Hepatocyte (in vitro differentiated cells): ENCODE data around the gene USP48.

Experiments
- EZH2phosphoT487 ChIP-seq: fragments of 200-600 bp; sonication (generic); IDR thresholded peaks from one replicate; pipeline ENCODE4 v1.6.1; 2018; ENCODE audit warnings: antibody characterized with exemption, mild to moderate bottlenecking, low read depth, moderate library complexity; ENCODE audit not compliant: unreplicated experiment, severe bottlenecking
- TF ChIP-seq, protein P1 (sequence below): fragments of 200-600 bp; sonication (generic); IDR thresholded peaks from 2 replicates; pipeline ENCODE4 v1.5.1; 2016; ENCODE audit warnings: antibody characterized with exemption, mild to moderate bottlenecking; ENCODE audit not compliant: poor library complexity

- TF ChIP-seq, protein P1, sequence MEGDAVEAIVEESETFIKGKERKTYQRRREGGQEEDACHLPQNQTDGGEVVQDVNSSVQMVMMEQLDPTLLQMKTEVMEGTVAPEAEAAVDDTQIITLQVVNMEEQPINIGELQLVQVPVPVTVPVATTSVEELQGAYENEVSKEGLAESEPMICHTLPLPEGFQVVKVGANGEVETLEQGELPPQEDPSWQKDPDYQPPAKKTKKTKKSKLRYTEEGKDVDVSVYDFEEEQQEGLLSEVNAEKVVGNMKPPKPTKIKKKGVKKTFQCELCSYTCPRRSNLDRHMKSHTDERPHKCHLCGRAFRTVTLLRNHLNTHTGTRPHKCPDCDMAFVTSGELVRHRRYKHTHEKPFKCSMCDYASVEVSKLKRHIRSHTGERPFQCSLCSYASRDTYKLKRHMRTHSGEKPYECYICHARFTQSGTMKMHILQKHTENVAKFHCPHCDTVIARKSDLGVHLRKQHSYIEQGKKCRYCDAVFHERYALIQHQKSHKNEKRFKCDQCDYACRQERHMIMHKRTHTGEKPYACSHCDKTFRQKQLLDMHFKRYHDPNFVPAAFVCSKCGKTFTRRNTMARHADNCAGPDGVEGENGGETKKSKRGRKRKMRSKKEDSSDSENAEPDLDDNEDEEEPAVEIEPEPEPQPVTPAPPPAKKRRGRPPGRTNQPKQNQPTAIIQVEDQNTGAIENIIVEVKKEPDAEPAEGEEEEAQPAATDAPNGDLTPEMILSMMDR, result no peak
- no peak for TF ChIP-seq EZH2phosphoT487
These were observed 148.0 kb downstream of the USP48 start for GRCh38 chr1:21634806-21635535.
